ENCODE data around the gene OARD1. TPM values are rescaled to one million over a fixed set of nuclear protein-coding genes. Genes with fewer than 3 reads are reported as not detected.

OARD1 gene
- total and polyA plus RNA-seq, 2 donors (not counting 1 experiment from before 2014, with no cell fraction given), result 9.6 to 52.5 TPM

DNA sequence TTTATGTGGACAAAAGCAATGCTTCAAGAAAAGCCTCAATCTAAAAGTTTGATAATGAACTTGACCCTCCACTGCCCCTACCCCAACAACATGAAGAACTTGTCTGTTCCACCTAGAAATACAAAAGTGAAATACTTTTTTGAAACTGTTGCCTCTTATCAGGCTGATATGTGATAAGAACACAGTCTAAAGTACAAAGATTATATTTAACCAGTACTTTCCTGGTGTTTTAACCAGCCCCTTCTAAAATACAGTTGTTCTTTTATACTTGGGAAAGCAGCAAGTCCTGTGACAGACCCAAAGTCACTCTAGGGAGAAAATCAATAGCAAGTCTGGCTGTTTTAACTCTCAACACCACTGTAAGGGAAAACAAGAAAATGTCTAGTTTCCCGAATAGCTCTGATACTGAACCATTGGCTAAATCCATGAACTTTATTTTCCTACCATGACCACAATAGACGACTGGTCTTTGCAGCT lies 6.6 kb downstream of the OARD1 start:
- H3K27ac Mint-ChIP-seq, result no peak overlapping the region
- no peaks in the 10 kb centered on the region for H4K20me1 ChIP-seq (ENCODE audit: control insufficient read depth, insufficient read depth, low read length, poor library complexity, severe bottlenecking)
- H3K9ac ChIP-seq (ENCODE audit: low read length), result no peak overlapping the region
- H2AFZ ChIP-seq (ENCODE audit: insufficient read depth, low read depth, low read length, poor library complexity, severe bottlenecking), result no peak overlapping the region
- H3K4me1 ChIP-seq (ENCODE audit: control insufficient read depth in 2 of 2, insufficient read depth in 2 of 2, low read length in 2 of 2), result no peaks in the 10 kb centered on the region
- no peaks in the 10 kb centered on the region for H3K27me3 Mint-ChIP-seq
- peaks cover 12 to 83% of the 10 kb centered on the region in 2 experiments for H3K36me3 ChIP-seq (replicated peaks in 1 of 2; ENCODE audit: control extremely low read depth in 1 of 2, control insufficient read depth in 1 of 2, extremely low read depth in 1 of 2, insufficient read depth in 2 of 2, low read length in 1 of 2)
- ChIA-PET CTCF (interaction anchor here (0.7 to 1.1 kb wide), 4 partner anchors 9 to 38 kb away, joined by 3 to 6 read pairs (median 5); no protein-coding TSS in a partner anchor), POLR2A (no interaction called here)
- no peak for TF ChIP-seq EZH2 (IDR thresholded peaks at IDR 0.05; ENCODE audit: borderline replicate concordance, insufficient read depth, low read depth, low read length, poor library complexity, severe bottlenecking)
- TF ChIP-seq, protein P1, sequence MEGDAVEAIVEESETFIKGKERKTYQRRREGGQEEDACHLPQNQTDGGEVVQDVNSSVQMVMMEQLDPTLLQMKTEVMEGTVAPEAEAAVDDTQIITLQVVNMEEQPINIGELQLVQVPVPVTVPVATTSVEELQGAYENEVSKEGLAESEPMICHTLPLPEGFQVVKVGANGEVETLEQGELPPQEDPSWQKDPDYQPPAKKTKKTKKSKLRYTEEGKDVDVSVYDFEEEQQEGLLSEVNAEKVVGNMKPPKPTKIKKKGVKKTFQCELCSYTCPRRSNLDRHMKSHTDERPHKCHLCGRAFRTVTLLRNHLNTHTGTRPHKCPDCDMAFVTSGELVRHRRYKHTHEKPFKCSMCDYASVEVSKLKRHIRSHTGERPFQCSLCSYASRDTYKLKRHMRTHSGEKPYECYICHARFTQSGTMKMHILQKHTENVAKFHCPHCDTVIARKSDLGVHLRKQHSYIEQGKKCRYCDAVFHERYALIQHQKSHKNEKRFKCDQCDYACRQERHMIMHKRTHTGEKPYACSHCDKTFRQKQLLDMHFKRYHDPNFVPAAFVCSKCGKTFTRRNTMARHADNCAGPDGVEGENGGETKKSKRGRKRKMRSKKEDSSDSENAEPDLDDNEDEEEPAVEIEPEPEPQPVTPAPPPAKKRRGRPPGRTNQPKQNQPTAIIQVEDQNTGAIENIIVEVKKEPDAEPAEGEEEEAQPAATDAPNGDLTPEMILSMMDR (IDR thresholded peaks at IDR 0.05), result no peak
- ATAC-seq (ENCODE audit: low read depth) (no peak), DNase-seq (no peak)
- intact Hi-C loops (cut with micrococcal nuclease), result loop anchor here (1.0 kb wide), 1 partner anchor 38 kb away; no protein-coding TSS in a partner anchor
- no peak overlapping the region for H3K27ac ChIP-seq (ENCODE audit: low read length in 2 of 2)
- no peak overlapping the region for H3K4me3 ChIP-seq (ENCODE audit: control extremely low read depth in 1 of 5, extremely low read depth in 1 of 5, insufficient read depth in 1 of 5, low read depth in 2 of 5, low read length in 4 of 5)
- H3K27me3 ChIP-seq (replicated peaks in 1 of 4; ENCODE audit: control extremely low read depth in 1 of 4, control insufficient read depth in 3 of 4, insufficient read depth in 4 of 4, low read length in 3 of 4), result no peaks in the 10 kb centered on the region
- no peak overlapping the region for H3K4me2 ChIP-seq (replicated peaks; ENCODE audit: low read depth, low read length, poor library complexity, severe bottlenecking)
- H3K4me3 Mint-ChIP-seq, result no peak overlapping the region
- H3K9me3 Mint-ChIP-seq (ENCODE audit: insufficient read depth), result no peaks in the 10 kb centered on the region
- peaks cover 8% of the 10 kb centered on the region for H3K4me1 Mint-ChIP-seq
- H3K79me2 ChIP-seq (ENCODE audit: control insufficient read depth, insufficient read depth, low read length), result peaks cover 13% of the 10 kb centered on the region
- H3K9me3 ChIP-seq (ENCODE audit: control extremely low read depth in 1 of 3, control insufficient read depth in 2 of 3, insufficient read depth in 1 of 3, low read length in 2 of 3), result no peaks in the 10 kb centered on the region
- 100% methylated on average over 2 of the region's 2 CpGs for WGBS (ENCODE audit: insufficient coverage)

DNA sequence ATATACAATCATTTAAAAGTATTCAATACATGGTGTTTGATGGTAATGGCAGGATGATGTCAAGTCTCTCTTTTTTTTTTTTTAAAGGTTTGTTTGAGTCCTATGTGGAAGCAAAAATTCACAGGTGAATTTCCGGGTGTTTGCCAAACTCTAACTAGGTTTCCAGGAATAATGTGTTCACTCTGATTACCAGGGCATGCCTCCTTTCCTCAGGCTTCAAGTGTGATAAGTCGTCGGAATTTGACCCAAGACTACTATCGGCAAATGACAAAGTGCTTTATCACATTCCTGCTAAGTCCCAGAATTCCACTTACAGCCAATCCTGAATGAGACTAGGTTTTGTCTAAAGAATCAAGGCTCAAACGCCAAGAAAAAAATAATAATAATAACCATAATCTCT lies 7.3 kb downstream of the OARD1 start:
- H4K20me1 ChIP-seq (ENCODE audit: control insufficient read depth, insufficient read depth, low read length, poor library complexity, severe bottlenecking), result no peaks in the 10 kb centered on the region

More for the DNA sequence above, 7.3 kb downstream of the OARD1 start:
- POLR2A ChIA-PET, result no interaction called here
- Histone ChIP-seq H3K9ac (ENCODE audit: low read length) (no peak overlapping the region), H3K27ac (ENCODE audit: low read length in 2 of 2) (no peak overlapping the region), H3K36me3 (replicated peaks in 1 of 2; ENCODE audit: control extremely low read depth in 1 of 2, control insufficient read depth in 1 of 2, extremely low read depth in 1 of 2, insufficient read depth in 2 of 2, low read length in 1 of 2) (peaks cover 12 to 84% of the 10 kb centered on the region in 2 experiments), H3K9me3 (ENCODE audit: control extremely low read depth in 1 of 3, control insufficient read depth in 2 of 3, insufficient read depth in 1 of 3, low read length in 2 of 3) (no peaks in the 10 kb centered on the region), H3K4me1 (ENCODE audit: control insufficient read depth in 2 of 2, insufficient read depth in 2 of 2, low read length in 2 of 2) (no peaks in the 10 kb centered on the region), H3K4me3 (ENCODE audit: control extremely low read depth in 1 of 5, extremely low read depth in 1 of 5, insufficient read depth in 1 of 5, low read depth in 2 of 5, low read length in 4 of 5) (no peak overlapping the region), H2AFZ (ENCODE audit: insufficient read depth, low read depth, low read length, poor library complexity, severe bottlenecking) (no peak overlapping the region), H3K27me3 (replicated peaks in 1 of 4; ENCODE audit: control extremely low read depth in 1 of 4, control insufficient read depth in 3 of 4, insufficient read depth in 4 of 4, low read length in 3 of 4) (no peaks in the 10 kb centered on the region), H3K79me2 (ENCODE audit: control insufficient read depth, insufficient read depth, low read length) (peaks cover 11% of the 10 kb centered on the region), H3K4me2 (replicated peaks; ENCODE audit: low read depth, low read length, poor library complexity, severe bottlenecking) (no peak overlapping the region)
- H3K9me3 Mint-ChIP-seq (ENCODE audit: insufficient read depth), result no peaks in the 10 kb centered on the region
- intact Hi-C loops (cut with micrococcal nuclease), result no loop called here
- no peak for DNase-seq
- no peaks in the 10 kb centered on the region for H3K27me3 Mint-ChIP-seq
- 97% methylated on average over 3 of the region's 5 CpGs for WGBS (ENCODE audit: insufficient coverage)
- H3K4me1 Mint-ChIP-seq, result peaks cover 7% of the 10 kb centered on the region
- no peak for ATAC-seq (ENCODE audit: low read depth)
- TF ChIP-seq, protein P1 (IDR thresholded peaks at IDR 0.05), result no peak
- no peak for TF ChIP-seq EZH2 (IDR thresholded peaks at IDR 0.05; ENCODE audit: borderline replicate concordance, insufficient read depth, low read depth, low read length, poor library complexity, severe bottlenecking)
- no peak overlapping the region for H3K4me3 Mint-ChIP-seq
- no peak overlapping the region for H3K27ac Mint-ChIP-seq
- CTCF ChIA-PET, result no interaction called here

Measured in B cell (primary cell).